HuH-7 (cell line): ENCODE measurements around the gene PAPPA2.

Experiments used
- DNase-seq: peaks from one replicate; pipeline ENCODE4 v3.0.0; 2011; ENCODE audit warnings: low spot score

Gene PAPPA2

DNA sequence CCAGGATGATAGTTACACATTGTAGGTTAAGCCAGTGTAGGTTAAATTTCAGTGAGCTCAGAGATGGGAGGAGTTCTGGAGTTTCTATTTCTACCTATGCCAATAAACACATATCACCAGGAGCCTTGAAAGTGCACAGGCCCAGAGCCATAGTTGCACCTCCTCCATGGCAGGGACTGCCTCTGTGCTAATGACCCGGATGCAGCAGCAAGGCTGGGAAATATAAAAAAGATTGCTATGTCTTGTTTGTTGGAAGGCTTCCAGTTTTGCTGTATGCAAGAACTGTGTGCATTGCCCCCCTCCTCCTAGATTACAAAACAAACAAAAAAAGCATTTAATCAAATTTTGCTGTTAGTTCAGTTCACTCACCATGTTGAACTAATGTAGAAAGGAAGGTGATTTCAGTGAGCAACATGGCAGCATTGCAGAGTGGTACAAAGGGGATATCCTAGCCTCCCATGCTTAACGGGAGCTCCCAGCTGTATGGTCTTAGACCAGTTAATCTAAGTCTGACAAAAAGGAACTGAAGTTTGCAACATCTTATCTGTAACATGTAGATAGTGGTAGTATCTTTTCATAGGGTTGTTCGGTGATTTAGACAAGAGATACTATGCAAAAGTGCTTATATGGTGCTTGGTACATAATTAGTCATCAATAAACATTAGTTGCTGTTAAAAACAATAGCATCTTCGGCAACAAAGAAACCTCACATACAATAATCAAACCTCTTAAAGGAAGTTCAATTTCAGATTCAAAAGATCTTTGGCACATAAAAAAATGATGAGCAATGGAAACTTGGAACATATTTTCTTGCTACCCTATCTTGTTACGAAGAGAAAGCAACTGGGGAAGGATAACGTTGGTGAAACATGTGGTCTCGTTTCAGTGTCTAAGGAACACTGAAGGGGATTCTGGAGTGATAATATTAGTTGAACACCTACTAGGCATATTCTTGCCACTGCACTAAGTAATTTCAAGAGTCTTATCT is 392.1 kb downstream of the PAPPA2 start:
- DNase-seq: no peak

DNA sequence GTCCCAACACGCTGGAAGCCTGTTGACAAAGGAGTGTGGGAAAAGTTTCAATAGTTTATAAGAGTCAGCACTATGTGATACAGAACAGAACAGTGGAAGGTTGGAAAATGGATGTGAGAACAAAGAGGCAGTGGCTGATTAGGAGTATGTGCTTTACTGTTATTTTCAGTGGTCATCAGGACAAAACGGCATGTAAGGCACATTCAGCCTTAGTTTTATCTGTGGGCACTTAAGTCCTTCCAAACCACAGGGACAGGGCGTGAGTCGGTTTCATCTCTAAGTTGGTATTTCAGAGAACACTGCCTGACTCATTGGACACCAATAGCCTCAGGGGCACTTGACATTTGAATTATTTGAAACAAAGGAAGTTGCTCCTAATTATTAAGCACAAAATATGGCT is 394.7 kb downstream of the PAPPA2 start:
- no peak for DNase-seq

DNA sequence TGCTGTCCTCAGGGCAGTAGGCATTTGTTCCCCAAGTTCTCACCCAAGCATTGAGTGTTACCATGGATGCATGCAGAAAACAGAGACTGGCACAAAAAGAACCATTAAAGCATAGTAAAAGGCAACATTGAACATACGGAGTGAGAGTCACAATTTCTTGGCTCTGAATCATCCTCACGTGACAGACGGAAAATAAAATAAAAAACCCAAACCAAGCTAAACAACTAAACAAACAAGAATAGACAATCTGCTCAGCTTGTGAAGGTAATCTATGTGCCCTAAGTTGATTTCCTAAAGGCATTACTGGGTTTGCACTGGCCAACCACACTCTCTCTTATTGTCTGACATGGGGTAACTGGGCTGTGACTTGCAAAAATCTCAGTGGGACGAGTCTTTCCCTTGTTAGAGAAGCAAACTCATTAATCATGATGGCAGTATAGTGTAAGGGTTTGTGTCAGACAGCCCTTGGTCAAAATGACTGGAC is 395.5 kb downstream of the PAPPA2 start:
- no peak for DNase-seq

DNA sequence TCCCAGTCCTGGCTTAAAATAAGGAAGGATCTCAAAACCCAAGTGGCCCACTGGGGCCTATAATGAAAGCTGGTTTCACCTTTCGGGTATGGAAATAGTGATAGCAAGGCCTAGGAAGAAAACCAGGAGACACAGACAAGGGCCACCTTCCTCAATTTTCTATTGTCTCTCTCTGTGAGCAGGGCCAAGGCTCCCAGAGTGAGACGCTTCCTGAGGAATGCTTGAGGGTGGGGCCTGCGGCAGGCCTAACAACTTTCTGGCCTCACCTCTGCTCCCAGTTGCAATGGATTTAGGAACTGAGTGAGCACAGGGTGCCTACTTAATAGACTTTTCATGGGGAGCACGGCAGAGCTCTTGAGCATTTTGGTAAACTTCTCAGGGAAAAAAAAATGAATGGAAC is 400.6 kb downstream of the PAPPA2 start:
- DNase-seq: no peak

DNA sequence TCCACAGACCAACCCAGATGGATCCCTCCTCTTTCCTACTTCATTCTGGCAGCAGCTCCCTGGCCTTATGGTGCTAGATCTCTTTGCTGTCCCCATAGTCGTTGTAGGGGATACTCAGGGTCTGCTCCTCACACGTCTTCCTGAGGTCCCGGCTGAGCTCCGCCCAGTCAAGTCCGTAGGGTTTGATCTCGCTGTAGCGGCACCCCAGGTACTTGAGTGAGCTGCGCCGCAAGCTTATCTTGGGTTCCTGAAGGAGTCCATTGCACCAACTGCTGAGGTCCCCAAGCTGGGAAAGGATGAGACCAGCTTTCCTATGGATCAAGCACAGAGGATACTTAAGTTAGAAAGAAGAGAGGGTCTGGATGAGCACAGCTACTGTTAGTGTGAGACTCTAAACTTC is 401.2 kb downstream of the PAPPA2 start:
- no peak for DNase-seq

DNA sequence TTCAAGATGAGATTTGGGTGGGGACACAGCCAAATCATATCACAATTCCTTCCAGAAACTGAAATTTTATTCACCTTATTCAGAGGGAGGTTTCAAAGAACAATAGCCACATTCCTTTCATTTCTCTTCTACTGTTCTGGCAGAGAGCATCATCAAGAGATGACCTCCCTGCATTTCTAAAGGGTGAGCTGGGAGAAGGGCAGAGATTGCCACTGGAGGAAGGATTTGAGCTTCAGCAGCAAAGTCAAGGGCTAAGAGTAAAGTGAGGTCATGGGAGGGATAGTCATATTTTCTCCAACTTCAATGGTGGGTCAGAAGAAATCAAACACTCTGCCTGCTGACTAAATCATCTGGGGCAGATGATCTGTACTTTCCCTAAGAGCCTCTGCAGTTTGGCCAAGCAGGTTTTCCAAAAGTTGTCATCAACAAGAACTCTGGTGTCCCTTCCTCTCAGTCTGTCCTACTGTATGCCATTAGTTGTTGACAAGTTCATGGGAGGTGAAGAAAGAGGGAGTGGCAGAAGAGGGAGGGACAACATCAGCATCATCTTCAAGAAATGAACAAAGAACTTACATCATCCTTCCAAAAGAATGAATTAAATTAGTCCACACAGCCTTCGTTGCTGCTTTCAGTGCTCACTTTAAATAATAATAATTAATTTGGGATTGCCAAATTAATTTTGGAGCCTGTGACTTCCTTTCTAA is 403.2 kb downstream of the PAPPA2 start:
- DNase-seq: no peak

DNA sequence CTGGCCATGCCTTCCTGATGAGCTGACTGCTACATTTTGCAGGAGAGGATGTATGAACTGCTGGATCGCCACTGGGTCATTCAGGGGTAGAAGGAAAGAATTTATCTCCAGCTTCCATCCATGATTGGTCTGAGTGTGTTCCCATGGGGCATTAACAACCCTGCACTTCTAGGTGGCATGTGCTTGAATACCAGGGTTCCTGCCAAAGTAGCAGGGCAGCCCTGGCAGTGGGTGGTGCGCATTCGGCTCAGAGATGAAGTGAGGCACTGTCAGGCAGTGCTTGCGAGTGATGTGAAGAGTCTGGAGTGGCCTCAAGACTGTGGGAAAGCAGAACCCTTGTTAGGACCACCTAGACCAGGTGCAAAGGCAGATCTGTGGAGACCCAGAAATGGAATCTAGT is 406.6 kb downstream of the PAPPA2 start:
- no peak for DNase-seq

DNA sequence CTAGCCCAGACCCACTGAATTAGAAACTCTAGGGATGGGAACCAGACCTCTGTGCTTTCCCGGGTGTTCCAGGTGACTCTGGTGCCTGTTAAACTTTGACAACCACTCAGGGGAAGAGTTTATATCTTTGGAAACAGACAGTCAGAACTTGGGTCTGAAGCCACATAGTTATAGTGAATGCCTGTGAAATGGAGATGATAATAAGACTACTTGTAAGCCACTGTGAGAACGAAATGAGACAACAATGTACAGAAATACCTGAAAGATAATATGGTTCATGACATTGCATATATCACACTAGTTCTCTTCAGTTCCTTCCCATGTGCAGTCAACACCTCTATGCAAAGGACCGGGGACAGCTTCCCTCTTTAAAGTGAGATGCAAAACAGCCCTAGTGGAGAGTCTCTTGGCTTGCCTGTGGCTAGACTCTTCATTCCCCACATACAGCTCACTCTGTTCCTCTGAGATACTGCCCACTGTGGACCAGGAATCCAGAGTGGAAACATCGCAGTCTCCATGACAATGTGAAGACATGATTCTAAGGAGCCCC is 414.1 kb downstream of the PAPPA2 start:
- DNase-seq: no peak

DNA sequence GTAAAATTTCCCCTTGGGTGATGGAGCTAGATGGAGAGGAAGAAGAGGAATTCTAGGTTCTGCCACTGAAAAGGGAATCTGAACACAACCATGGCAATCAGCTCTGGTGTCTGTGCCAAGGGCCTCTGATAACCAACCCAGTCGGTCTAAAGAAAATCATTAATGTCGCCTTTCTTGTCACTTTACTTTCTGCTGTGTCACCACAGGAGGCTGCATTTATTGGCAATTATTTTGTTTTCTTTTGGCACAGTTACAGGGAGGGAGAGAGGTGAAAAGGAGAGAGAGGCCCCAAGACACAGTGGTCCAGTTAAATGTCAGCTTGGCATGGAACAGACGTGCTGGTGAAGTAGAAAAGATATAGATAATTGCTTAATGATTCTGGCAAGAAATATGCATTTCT is 414.6 kb downstream of the PAPPA2 start:
- no peak for DNase-seq

DNA sequence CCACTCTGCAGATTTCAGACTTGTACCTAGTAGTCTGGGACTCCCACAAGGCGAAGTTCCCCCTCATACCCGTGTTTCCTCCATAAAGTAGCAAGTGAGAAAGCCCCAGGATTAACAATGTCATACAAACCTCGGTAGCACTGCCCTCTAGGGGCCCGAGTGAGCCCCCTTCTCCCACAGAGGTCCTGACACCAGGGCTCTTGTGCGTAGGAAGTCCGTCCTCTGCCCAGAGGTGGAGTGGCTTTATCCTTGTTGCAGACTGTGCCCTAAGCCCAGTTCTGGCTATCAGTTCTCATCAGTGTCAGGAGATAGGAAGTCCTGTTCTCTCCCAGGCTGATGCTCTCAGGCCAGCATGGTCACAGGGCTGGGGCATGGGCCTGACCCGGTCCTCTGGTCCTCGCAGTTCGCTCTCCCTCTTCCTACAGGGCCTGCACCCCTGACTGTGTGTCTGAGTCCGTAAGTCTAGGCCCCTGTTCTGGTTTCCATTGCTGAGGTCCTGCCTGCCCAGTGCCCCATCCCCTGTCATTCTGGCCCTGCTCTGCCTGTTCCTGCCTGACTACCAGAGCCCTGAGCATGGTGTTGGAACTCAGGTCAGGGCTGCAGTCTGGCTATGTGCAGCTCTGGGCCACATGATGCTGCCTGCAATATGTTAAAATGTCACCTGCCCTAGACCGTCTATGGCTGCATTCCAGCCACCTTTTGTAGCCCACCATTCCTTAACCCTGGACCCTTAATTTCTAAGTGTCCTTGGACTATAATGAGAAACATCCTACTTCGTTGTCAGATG is 416.0 kb downstream of the PAPPA2 start:
- peak; percentile 10 for DNase-seq

DNA sequence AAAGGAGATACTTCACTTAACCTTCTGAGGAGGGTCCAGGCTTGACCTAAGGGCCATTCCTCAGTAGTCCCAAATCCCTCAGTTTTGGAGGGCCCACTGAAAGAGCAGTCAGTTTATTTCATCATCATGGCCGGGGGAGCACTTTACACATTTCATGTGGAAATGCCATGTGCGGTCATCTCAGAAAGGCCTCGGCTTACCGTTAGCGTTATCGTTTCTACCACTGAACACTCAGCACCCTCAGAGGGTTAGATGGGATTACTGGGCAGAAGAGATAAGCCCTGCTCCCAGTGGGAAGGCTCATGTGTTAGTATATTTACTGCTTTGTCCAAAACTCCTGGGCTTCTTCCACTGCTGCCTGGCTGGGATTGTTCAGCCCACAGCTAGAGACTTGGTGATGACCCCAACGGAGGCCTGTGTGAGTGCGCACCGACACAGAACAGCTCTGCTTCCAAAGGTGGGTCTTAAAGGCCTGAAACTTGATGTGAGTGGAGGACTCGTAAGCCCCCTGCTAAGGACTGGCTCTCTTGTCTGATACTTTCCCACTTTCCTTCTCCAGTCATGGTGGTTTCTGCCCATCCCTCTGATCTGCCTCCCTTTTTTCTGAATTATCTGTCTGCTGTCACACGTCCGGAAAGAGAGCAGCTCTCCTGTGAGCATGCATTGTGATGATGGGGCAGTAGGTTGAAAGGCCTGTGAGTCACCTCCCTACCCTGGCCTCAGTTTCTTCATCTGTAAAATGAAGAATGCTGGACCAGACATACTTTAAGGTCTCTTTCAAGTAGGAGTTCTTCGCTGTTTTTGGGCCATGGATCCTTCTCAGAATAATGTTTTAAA is 417.0 kb downstream of the PAPPA2 start:
- DNase-seq: no peak

DNA sequence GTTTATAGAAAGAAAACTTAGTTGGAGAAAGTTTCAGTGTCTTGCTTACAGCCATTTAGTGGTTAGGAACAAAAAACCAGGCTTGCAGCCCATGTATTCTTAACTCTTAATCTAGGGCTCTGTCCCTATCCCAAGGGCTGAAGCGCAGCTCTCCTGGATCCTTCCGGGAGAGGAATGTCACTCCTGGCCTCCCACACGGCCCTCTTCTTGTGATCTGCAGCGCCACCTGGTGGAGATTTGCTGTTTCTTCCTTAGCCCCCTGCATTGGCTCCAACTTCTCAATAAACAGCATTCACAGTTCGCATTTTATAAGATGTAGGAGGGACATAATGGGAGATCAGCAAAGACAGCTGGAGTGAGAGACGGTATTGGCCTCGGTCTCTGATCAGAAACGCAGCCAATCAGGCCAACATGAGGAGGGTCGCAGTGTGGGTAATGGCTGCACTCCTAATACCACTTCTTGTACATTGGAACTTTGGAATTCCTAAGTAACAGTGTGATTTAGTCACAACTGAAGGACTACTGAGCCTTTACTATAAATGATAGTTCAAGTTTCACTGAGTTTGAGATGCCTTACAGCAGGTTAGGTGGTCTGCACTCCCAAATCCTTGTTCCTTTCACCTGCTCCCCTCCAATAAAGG is 418.1 kb downstream of the PAPPA2 start:
- DNase-seq: peak; percentile 58

DNA sequence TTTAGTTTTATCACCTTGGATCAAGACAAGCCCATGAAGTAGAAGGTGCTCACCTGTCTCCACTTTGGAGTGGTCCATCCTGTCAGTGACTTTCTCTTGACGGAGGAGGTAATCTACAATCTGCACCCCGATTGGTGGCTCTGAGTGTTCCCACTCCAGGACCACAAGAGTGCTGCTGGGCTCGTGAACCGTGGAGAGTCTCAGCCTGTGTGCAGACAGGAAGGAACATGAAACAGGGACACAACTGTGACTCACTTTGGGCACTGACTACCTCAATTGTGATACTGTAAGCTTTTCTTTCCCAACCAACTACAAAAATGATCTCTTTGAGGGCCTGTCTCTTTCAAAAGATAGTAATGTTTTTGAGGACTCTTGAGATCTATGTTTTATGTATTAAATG is 421.3 kb downstream of the PAPPA2 start:
- DNase-seq: no peak

DNA sequence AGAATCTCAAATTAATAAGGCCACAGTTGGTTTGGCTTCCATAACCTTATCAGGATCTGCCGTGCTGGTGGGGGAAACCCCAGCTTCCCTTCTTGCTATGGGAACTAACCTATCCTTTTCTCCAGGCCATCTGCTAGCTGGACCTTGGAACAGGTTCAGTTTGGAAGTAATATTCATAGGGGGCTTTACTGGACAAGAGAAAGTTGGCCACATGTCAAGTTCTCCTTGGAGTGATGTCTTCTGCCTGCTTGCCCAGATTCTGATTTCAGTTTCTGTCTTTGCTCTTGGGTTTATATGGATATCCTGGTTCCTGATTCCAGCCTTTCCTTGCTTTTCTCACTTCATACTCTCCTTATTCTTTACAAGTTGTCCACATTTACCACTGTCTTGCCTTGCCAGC is 421.9 kb downstream of the PAPPA2 start:
- DNase-seq: no peak

DNA sequence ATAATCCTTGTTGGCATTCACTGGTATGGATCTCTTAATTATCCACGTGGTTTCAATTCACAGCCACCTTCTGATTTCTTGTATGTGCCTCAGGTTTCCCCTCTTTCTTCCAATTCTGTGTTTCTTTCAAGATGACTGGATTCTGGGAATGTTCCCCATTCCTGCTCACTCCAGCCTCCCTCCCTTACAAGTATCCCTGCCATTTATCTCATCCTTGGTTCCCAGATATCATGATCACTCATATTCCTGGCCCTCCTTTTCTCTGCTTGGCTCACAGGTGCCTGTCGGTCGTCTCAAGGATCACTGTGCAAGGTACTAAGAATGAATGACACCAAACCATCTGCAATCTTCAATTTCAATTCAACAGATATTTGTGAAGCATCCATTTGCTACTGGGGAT is 422.4 kb downstream of the PAPPA2 start:
- no peak for DNase-seq

DNA sequence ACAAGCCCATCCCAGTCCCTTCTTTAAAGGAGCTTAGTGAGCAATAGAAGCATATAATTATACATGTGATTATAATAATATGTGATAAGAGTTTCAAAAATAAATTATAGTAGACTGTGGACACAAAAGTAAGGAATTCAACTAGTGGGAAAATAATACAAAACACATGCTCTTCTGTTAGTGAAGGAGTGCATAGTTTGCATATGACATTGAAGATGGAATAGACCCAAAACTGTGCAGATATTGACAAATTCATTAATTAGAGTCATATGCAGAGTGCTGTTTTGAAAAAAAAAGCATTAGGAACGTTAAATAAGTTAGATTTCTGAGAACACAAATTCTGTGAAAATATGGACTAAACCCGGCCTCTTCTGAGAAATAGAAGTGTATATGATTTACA is 422.8 kb downstream of the PAPPA2 start:
- DNase-seq: no peak

DNA sequence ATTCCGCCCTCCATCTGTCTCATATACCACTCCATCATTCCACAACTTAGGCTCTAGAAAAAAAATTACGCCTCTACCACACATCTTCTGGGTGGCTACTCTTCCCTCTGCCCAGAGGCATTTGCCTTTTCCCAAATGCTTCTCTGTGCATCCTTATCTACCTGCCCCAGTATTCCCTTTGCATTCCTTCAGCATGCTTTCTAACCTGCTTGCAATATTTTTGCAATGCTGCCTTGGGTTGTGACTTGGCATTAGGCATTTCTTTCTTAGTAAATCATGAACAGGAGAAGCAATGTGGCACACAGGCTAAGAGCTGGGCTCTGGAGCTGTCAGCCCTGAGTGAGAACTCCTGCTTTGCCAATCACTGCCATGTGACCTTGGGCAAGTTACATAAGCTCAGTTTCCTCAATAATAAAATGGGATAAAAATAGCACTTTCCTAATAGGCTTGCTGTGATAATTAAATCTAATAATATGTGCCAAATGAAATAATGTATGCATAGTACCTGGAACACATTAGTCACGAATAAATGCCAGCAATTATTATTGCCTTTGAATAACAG is 425.6 kb downstream of the PAPPA2 start:
- DNase-seq: no peak

DNA sequence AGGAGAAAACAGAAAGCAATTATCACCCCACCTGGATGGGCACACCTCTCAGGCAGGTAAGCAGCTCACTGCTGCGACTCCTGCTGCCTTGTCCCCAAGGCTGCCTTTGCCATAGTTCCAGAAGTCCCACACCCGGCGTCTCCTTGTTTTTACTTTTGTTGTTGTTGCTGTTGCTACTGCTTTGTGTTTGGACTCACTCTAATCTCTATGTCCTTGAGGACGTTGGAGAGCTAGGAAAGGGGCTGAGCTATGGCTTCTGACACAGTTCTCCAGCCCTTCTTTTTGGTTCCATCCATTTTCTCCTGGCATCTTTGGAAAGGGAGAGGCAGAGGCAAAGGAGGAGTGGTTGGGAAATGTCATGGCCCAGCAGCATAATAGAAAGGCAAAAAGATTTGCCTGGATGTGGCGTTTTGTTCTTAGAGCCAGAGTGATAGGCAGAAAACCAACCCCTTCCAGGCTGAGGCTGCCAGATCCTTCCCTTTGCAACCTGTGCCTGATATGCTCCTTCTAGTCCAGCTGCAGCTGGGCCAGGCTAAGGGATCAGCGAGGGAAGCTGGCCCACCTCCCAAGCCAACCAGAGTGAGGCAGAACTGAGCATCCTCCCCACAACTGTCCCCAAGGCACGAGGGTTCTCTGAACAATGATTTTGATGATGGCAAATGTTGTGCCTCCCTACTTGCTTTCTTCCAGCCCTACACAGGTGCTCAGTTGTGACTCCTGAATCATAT is 430.8 kb downstream of the PAPPA2 start:
- no peak for DNase-seq

DNA sequence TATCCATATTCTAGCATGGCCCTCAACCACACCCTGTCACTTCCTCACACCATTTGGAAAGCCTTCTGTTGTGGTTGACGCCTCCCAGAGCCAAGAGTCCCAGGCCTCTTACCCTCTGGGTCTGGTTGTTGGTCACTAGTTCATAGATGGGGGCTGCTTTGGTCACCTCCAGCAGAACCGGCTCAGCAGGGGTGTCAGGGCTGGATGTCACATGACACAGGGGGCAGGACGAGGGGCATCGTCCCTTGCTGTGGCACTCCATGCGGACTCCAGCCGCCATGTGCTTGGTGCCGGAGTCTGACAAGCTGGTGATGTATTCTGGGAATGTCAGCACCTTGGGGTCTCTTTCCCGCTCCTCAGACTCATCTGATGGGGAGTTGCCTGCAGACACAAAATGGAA is 431.5 kb downstream of the PAPPA2 start:
- no peak for DNase-seq
